Tibial nerve (tissue), 4 donors: ENCODE measurements around the gene FGD6.

Experiments
- CTCF ChIP-seq, 5 experiments: fragments of 200-600 bp in 3 of 5; fragments of 450-650 bp in 2 of 5; sonication (generic) in 3 of 5; IDR thresholded peaks; one replicate each; pipeline ENCODE4 v1.5.1; 2016 to 2019; ENCODE audit warnings: antibody characterized with exemption in 5 of 5, mild to moderate bottlenecking in 3 of 5, moderate library complexity in 2 of 5
- EP300 ChIP-seq, 2 donors: sonication (generic); formaldehyde crosslinking; IDR thresholded peaks; one replicate each; pipeline ENCODE4 v1.6.1; 2017; ENCODE audit warnings: antibody characterized with exemption in 2 of 2, mild to moderate bottlenecking in 1 of 2
- POLR2A ChIP-seq, 2 donors: fragments of 450-650 bp; IDR thresholded peaks; one replicate each; pipeline ENCODE4 v1.6.1; 2017; ENCODE audit warnings: antibody characterized with exemption in 2 of 2, mild to moderate bottlenecking in 2 of 2, moderate library complexity in 2 of 2

- TF ChIP-seq POLR2A (IDR thresholded peaks at IDR 0.05) (no peak), CTCF (IDR thresholded peaks at IDR 0.05) (no peak), EP300 (IDR thresholded peaks at IDR 0.05) (peak in 1 of 2 donors; percentile 81)
Measured at GRCh38 chr12:95083938-95084337, 133.3 kb downstream of the FGD6 start.
